OCI-LY3 (cell line): Measurements from ENCODE around the gene EPHA3.

ENCODE experiments used
- EZH2phosphoT487 ChIP-seq: fragments of 200-600 bp; shearing (Covaris generic); IDR thresholded peaks from 2 replicates; pipeline ENCODE4 v1.6.1; 2018; ENCODE audit warnings: antibody characterized with exemption, mixed run types, low read depth
- TF ChIP-seq, protein P1 (sequence below): fragments of 200-600, 300-600 bp; sonication (generic); IDR thresholded peaks from 2 replicates; pipeline ENCODE4 v1.5.1; 2014; ENCODE audit warnings: antibody characterized with exemption, low read length, low read depth

- no peak for TF ChIP-seq EZH2phosphoT487
- TF ChIP-seq, protein P1, sequence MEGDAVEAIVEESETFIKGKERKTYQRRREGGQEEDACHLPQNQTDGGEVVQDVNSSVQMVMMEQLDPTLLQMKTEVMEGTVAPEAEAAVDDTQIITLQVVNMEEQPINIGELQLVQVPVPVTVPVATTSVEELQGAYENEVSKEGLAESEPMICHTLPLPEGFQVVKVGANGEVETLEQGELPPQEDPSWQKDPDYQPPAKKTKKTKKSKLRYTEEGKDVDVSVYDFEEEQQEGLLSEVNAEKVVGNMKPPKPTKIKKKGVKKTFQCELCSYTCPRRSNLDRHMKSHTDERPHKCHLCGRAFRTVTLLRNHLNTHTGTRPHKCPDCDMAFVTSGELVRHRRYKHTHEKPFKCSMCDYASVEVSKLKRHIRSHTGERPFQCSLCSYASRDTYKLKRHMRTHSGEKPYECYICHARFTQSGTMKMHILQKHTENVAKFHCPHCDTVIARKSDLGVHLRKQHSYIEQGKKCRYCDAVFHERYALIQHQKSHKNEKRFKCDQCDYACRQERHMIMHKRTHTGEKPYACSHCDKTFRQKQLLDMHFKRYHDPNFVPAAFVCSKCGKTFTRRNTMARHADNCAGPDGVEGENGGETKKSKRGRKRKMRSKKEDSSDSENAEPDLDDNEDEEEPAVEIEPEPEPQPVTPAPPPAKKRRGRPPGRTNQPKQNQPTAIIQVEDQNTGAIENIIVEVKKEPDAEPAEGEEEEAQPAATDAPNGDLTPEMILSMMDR, result no peak
These were observed 2.9 kb upstream of the EPHA3 start for GRCh38 chr3:89104499-89104898.
